ENCODE results near the gene CCR5. TPM values are rescaled to one million over a fixed set of nuclear protein-coding genes. Genes with fewer than 3 reads are reported as not detected.
"Not testable (repeated sequence)": the region's sequence is repeated elsewhere in the genome, so short reads cannot be mapped to it uniquely, and the experiment has no call there.

CCR5 gene
- total RNA-seq, 1 experiment from 2014 or later = not detected

DNA sequence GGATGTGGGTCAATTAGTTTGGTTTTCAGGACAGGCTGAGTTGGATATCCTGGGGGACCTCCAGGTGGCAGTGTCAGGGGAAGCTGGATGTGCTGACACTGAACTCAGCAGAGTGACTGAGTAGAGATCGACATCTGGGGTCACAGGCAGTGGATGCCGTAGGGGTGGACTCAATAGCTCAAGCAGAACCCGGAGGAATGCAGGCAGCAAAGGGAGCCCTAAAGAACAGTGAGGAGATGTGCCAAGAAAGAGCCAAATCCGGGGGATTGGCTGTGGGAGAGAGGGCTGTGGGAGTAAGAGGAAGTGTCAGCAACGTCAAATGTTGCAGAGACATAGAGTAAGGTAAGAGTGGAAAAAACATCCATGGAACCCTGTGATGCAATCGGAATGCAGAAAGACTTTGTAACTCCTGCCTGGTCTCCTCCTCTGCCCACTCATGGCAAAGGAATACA is 24.5 kb downstream of the CCR5 start:
- no peak overlapping the region for H3K4me3 ChIP-seq
- no peaks in the 10 kb centered on the region for H3K27me3 ChIP-seq
- no peaks in the 10 kb centered on the region for H3K36me3 ChIP-seq
- DNase-seq = no peak
- H3K9me3 ChIP-seq = no peaks in the 10 kb centered on the region

DNA sequence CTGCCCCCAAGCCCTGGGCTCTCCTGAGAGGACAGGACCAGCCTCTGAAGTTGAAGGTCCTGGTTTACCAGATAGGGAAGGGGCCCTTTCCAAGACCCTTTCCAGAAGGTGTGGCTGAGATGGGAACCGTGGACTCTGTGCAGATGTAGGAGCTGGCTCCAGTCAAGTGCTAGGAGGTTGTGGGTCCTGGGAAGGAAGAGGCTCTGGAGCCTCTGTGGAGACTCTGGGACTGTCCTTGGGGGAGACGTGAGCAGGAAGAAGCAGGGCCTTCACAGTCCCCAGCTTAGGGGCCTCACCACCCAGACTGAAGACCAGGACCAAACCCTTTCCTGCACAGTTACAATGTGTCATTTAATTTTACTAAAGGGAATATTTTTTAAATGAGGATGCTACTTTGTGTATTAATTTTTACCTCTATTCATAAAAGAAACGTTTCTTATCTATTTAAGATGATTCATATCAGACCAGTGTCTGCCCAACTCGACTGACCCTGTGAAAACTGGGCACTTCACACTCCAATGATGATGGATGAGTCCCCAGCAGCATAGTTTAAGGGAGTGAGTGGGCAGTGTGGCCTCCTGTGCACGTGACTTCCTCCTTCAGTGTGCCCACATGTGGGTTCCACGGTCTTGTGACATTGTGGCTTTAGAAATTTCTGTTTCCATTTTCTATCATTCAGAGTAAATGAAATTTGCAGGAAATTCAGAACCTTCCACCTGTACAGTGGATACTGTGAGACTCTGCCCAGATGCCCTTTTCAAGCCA is 25.2 kb downstream of the CCR5 start:
- Histone ChIP-seq H3K4me3 (no peak overlapping the region), H3K36me3 (no peaks in the 10 kb centered on the region), H3K9me3 (no peaks in the 10 kb centered on the region), H3K27me3 (no peaks in the 10 kb centered on the region)
- no peak for DNase-seq

DNA sequence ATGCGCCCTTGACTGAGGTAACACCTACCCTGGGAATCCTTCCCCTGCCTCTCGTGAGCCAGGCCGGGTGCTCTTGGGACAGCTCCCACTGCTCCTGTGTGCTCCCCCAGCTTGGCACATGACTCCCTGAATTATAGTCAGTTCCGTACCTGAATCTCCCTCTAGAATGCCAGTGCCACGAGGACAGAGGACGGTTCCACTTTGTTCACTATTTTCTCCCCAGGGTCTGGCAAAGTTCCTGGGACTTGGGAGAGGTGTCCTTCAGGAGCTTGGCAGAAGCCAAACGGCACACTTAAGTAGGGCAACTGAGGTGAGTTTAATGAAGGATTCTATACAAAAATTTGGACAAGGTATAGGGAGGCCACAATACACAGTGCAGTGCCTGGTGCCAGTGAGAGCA is 26.4 kb downstream of the CCR5 start:
- Histone ChIP-seq H3K9me3 (no peaks in the 10 kb centered on the region), H3K4me3 (no peak overlapping the region), H3K36me3 (no peaks in the 10 kb centered on the region), H3K27me3 (no peaks in the 10 kb centered on the region)
- no peak for DNase-seq

DNA sequence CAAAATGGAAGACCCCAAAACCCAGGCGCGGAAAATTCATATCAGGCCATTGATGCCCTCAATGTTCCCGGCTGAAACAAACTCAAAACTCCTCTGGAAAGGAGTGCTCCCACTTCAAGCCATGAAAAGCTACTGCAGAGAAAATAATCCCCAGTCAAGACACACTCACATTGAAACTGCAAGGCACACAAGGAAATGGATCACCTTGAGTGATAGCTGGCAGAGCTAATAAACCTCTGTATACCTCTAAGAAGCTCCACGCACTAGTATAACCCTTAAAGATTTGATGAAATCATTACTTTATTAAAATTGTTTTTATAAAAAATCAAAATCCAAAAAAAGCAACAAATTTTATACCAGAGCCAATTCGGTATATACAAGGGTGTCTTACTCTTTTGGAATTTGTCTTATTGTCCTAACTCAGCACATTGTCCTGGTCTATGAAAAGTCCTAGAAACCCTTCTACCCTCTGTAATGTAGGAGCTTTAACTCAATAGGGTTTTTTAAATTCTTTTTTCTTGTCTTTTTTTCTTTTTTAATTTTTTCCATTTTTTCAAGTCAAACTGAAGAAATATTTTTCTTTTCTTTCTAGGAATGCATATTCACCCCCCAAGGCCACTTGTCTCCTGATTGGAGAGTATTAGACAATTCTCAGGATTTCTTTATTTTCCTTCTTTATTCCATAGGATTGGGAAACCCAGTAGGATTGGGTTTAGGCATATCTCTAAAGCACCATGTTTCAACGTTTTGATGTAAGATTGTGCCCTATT is 27.6 kb downstream of the CCR5 start:
- no peak for DNase-seq
- H3K4me3 ChIP-seq = no peak overlapping the region
- no peaks in the 10 kb centered on the region for H3K27me3 ChIP-seq
- no peaks in the 10 kb centered on the region for H3K9me3 ChIP-seq
- H3K36me3 ChIP-seq = no peaks in the 10 kb centered on the region

DNA sequence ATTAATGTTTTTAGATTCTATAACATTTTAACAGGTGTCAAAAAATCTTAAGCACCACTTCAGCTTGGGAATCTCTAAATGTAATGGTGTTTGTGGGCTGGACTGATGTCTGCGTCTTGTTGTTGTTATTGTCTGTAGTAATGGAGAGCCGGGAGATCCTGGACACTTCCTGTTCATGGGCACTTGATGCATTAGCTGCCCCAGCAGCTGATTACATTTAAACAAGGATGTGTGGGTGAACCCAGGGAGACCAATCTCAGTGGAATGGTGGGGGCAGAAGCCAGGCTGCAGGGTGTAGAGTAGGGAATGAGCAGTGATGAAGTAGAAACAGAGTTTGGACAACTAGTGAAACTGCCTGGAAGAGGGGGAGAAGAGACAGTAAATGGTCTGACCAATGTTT is 28.4 kb downstream of the CCR5 start:
- no peak overlapping the region for H3K4me3 ChIP-seq
- no peak for DNase-seq

DNA sequence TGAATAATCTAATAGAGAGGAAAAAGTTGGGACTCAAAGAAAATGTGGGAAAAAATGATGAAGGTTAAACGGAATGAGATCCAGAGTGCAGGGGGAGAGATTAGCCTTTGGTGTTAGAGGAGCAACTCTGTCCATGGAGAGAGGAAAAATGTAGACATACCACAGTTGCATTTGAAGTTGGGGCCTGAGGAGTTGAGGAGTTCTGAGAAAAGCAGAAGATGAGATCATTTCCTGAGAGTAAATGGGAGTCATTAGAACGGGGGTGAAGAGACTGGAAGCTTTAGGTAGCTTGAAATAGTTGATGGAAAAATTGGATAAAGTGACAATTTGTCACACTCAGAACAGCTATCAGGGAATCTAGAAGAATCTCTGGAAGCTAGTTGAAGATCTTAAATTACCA is 28.8 kb downstream of the CCR5 start:
- Histone ChIP-seq H3K27me3 (no peaks in the 10 kb centered on the region), H3K4me3 (no peak overlapping the region), H3K36me3 (no peaks in the 10 kb centered on the region), H3K9me3 (no peaks in the 10 kb centered on the region)
- no peak for DNase-seq

More for the DNA sequence above, 28.4 kb downstream of the CCR5 start:
- Histone ChIP-seq H3K27me3 (no peaks in the 10 kb centered on the region), H3K9me3 (no peaks in the 10 kb centered on the region), H3K36me3 (no peaks in the 10 kb centered on the region)

DNA sequence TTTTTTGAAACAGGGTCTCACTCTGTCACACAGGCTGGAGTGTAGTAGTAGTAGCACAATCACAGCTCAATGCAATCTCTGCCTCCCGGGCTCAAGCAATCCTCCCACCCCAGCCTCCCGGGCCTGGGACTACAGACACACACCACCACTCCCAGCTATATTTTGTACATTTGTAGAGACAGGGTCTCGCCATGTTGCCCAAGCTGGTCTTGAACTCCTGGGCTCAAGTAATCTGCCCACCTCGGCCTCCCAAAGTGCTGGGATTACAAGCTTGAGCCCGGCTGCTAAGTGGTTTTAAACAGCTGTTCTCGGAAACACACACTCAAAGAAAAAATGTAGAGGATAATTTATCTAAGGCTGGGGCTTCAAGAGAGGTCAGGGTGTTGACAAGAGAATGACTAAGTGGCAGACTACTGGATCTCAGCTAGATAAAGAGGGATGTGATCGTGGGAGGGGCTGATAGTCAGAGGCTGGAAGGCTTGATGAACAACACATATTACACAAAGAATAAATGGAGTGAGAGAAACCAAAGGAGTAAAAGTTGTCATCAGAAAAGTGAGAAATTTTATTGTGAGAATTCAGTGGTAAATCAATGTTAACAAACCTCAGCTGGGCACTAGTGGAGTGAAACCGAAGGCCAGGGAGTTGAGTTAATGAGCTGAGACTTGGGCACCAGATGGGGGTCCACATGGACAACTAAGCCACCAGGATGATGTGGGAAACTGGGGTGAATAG is 29.4 kb downstream of the CCR5 start:
- Histone ChIP-seq H3K27me3 (no peaks in the 10 kb centered on the region), H3K9me3 (no peaks in the 10 kb centered on the region), H3K4me3 (no peak overlapping the region), H3K36me3 (no peaks in the 10 kb centered on the region)
- no peak for DNase-seq

DNA sequence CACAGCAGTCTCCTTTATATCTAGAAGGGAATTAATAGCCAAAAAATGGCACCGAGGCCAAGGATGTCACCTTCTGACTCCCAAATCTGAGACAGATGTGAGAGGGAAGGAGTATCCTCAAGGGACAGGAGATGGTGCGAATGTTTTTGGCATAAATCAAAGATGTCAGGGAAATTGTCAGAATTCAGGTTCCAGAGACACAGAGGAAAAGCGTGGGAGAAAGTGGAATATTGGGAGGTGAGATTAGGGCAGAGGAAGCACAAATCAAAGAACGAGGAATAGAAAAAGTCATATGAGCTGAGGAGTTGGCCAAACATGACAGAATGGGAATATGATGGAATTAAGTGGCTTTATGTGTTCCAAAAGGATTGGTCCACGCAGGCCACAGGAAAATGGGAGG is 30.1 kb downstream of the CCR5 start:
- Histone ChIP-seq H3K27me3 (no peaks in the 10 kb centered on the region), H3K4me3 (no peak overlapping the region), H3K36me3 (no peaks in the 10 kb centered on the region), H3K9me3 (no peaks in the 10 kb centered on the region)
- no peak for DNase-seq

DNA sequence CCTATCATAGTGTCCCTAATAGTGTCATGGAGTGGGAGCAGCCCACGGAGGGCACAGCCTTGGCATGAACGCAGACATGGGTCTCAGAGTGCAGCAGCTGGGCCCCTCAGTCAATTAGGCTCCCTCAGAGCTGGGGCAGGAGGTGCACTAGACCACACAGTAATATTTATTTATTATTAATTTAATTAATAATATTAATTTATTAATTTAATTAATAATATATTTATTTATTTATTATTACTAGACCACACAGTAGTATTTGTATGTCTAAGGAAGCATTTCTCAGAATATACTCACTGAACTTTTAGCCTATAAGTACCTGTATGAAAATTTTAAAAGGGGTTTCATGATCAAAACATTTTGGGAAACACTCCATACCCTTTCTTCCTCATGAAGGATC is 30.8 kb downstream of the CCR5 start:
- Histone ChIP-seq H3K27me3 (no peaks in the 10 kb centered on the region), H3K4me3 (no peak overlapping the region), H3K36me3 (no peaks in the 10 kb centered on the region), H3K9me3 (no peaks in the 10 kb centered on the region)
- no peak for DNase-seq

DNA sequence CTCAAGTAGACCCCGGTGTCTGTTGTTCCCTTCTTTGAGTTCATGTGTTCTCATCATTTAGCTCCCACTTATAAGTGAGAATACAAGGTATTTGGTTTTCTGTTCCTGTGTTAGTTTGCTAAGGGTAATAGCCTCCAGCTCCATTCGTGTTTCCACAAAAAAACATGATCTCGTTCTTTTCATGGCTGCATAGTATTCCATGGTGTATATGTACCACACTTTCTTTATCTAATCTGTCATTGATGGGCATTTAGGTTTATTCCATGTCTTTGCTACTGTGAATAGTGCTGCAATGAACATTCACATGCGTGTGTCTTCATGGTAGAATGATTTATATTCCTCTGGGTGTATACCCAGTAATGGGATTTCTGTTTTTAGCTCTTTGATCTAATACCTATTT is 32.2 kb downstream of the CCR5 start:
- not testable (repeated sequence) for H3K9me3 ChIP-seq, H3K27me3 ChIP-seq, DNase-seq, H3K36me3 ChIP-seq, H3K4me3 ChIP-seq

DNA sequence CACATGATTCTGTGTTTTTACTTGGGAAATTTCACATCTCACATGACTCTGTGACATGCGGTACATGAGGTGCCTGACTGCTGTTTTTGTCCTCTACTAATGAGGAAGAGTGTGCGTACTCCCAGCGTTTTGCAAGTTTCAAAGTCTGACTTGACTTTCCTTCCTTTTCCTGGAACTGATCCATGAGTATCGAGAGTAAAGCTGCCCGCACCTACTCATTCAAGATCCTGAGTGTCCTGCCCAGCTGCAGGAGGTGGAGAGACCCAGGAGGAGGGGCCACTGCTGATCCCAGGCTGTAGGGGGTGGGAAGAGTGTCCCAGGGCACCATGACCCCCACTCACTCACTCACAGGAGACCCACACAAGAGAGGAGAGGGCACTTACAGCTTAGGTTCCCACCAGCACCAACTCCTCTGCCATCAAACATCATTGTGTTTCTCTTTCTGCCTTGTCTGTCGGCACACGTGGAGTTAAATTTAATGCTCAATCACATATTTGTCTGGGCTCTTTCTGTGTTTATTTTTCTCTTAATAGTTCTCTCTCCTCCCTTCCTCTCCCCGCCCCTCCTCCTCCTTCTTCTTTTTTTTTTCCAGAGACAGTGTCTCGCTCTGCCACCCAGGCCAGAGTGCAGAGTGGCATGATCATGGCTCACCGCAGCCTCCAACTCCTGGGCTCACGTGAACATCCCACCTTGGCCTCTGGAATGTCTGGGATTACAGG is 34.7 kb downstream of the CCR5 start:
- no peak for DNase-seq
- Histone ChIP-seq H3K9me3 (no peaks in the 10 kb centered on the region), H3K36me3 (no peaks in the 10 kb centered on the region), H3K4me3 (no peak overlapping the region), H3K27me3 (no peaks in the 10 kb centered on the region)

DNA sequence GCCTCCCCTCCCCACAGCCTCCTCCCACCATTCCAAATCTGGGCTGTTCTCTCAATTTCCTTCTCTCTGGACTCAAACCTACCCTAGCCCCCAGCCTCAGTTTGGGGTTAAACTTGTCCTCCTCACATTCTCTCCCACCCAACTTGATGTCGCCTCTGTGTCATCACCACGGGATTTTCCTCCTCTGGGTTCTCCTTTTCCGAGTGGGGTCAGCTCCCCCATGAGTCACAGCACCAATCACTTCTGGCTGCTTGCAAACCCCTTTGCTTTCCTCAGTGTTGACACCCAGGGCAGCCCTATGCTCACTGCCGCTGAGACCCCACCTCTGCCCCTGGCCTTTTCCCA is 35.7 kb downstream of the CCR5 start:
- no peaks in the 10 kb centered on the region for H3K9me3 ChIP-seq
- H3K4me3 ChIP-seq = no peak overlapping the region
- DNase-seq = no peak
- H3K27me3 ChIP-seq = no peaks in the 10 kb centered on the region
- H3K36me3 ChIP-seq = no peaks in the 10 kb centered on the region

DNA sequence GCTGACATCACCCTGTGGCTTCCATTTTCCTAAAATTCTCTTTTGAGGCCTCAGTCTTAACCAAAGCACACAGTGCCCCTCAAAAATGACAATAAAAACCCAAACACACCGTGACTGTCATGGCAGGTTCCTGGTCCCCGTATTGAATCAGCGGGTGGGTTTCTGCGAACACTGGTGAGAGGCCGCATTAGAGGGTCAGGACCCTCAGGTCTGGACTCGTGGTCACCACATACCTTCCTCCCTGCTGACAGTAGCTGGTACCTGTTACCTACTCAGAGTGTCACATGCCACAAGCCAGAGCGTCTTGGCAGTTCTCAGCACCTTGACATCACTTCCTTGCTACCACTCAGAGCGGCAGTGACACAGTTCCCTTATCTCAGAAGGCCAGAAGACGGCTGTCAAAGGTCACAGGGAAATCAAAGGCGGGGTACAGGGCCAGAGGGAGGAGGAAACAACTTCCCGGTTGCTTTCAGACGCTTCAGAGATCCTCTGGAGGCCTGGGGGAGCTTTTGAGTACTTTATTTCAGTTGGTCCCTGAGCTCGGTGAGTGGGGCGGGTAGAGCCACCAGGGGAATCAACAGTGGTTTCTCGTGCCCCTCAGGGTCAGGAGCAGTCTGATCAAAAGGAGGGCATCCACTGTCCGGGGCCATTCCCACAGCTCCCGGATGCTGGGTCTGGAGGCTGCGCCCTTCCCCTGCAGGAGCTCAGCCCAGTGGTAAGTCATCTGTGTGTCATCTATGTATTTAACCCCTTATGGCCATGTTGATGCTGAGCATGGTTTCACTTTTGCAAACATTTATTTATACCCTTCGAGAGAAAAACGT is 36.3 kb downstream of the CCR5 start, which contains the start of the genes CCR5AS and CCRL2:
Gene CCR5AS (minus strand): TSS at position 279 of the 824 bp plus-strand sequence.
Gene CCRL2 (plus strand): TSS at position 472 of the 824 bp plus-strand sequence. CDS start 821 bp downstream, outside the sequence.
- 0 out of 2 replicates have a peak within 1 kb of the TSS, but pooled peaks have one; percentile 4 for H3K4me3 ChIP-seq
- H3K27me3 ChIP-seq = no peaks in the 10 kb centered on the region
- H3K36me3 ChIP-seq = no peaks in the 10 kb centered on the region
- H3K9me3 ChIP-seq = no peaks in the 10 kb centered on the region
- DNase-seq = peak; percentile 54

DNA sequence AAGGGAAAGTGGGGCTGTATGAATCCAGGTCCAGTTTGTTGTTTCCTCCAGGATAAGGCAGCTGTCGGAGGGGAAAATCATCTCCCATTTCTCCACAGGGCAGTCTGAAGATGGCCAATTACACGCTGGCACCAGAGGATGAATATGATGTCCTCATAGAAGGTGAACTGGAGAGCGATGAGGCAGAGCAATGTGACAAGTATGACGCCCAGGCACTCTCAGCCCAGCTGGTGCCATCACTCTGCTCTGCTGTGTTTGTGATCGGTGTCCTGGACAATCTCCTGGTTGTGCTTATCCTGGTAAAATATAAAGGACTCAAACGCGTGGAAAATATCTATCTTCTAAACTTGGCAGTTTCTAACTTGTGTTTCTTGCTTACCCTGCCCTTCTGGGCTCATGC is 37.2 kb downstream of the CCR5 start:
- H3K27me3 ChIP-seq = no peaks in the 10 kb centered on the region
- no peak overlapping the region for H3K4me3 ChIP-seq
- H3K9me3 ChIP-seq = no peaks in the 10 kb centered on the region
- H3K36me3 ChIP-seq = no peaks in the 10 kb centered on the region
- no peak for DNase-seq

DNA sequence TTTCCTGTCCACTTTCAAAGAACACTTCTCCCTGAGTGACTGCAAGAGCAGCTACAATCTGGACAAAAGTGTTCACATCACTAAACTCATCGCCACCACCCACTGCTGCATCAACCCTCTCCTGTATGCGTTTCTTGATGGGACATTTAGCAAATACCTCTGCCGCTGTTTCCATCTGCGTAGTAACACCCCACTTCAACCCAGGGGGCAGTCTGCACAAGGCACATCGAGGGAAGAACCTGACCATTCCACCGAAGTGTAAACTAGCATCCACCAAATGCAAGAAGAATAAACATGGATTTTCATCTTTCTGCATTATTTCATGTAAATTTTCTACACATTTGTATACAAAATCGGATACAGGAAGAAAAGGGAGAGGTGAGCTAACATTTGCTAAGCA is 38.1 kb downstream of the CCR5 start:
- no peak overlapping the region for H3K4me3 ChIP-seq
- no peak for DNase-seq
- no peaks in the 10 kb centered on the region for H3K36me3 ChIP-seq

More for the DNA sequence above, 38.1 kb downstream of the CCR5 start:
- Histone ChIP-seq H3K27me3 (no peaks in the 10 kb centered on the region), H3K9me3 (no peaks in the 10 kb centered on the region)
